GM19099 (cell line): ENCODE data around the gene NRN1L.
A peak's percentile ranks its signal among the peaks of the same experiment; 100 is the strongest.

Experiments used
- POLR2A ChIP-seq: IDR thresholded peaks from 3 replicates; pipeline ENCODE4 v1.6.1; 2011; ENCODE audit warnings: low read depth; ENCODE audit not compliant: insufficient read length; ENCODE audit errors: extremely low read depth

The NRN1L gene

DNA sequence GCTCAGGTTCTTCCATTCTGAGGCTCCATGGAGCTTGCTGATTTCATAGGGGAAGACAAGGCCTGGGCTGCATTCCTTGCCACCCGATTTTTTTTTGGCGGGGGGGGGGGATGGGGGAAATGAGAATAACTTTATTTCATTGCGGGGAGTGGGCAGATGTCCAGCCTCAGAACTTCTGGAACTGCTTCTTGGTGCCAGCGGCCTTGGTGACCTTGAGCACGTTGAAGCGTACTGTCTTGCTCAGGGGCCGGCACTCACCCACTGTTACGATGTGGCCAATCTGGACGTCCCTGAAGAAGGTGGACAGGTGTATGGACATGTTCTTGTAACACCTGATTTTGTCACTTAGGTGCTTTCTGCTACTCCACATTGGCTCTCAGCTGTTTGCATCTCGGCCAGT is 28.9 kb upstream of the NRN1L start:
- no peak for TF ChIP-seq POLR2A

DNA sequence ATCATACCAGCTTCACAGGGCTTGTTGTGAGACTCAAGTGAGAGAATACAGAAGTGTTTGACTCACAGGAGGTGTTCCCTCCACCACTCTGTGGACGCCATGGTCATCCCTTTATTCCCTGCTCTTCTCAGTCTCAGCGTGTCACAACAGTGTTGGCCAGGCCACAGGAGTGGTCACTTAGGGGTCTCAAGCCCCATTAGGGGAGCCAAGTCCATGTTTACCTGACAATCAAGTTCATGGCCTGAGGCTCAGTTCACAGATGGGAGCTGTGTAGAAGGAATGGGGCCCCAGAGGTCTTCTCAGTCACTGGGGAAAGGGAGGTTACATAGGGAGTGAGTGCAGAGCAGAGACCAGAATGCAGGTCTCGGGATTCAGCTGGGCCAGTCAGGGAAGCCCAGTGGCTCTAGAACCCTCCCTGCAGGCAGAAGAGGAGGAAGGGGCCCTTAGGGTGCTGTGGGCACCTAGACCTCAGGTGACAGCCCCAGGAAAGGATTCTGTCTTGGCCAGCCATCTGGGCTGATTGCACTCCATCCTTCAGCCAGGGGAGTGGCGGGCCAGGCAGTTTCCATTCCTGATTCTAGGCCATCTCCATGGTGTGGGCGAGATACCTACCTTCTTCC is 27.6 kb upstream of the NRN1L start:
- TF ChIP-seq POLR2A = no peak

DNA sequence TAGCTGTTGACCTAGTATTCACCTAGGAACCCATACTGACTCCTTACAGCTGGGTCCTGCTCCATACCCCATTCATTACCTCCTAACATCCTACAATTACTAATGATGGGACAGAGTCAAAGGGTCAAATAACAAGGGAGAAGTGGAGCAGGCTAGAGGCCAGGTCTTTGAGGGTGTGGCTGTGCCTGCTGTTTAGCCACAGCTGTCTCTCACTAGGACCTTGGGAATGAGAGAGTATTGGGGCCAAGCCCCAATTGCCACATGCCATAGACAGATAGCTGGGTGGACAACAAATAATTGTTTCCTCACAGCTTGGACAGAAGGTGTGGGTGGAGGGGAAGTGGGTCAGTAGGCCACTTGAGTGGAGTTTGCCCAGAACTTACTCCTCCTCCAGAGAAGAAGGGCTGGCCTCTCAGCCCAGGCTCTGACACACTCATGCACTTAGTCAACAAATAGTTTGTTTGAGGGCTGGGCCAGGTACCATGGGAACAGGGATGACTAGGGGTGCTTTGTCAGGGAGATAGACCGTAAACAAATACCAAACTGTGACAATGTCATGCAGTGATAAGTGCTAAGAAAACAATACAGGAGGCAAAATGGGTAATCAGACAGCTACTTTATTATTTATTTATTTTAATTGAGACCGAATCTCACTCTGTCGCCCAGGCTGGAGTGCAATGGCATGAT is 27.0 kb upstream of the NRN1L start:
- no peak for TF ChIP-seq POLR2A

DNA sequence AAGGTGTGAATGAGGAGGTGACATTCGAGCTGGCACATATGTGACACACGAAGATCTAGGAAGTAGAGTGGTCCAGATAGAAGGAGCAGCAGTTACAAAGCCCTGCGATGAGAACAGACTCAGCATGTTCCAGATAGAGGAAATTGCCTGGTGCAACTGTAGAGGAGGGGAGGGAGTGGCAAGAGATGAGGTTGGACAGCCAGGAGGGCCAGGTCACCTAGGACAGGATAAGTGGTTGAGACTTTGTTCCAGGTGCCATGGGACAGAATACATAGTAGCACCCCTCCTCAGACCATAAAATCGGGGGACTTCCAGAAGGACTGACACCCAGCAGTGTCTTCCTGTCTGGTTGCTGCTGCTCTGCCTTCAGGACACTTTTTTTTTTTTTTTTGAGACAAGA is 26.2 kb upstream of the NRN1L start:
- TF ChIP-seq POLR2A = no peak

DNA sequence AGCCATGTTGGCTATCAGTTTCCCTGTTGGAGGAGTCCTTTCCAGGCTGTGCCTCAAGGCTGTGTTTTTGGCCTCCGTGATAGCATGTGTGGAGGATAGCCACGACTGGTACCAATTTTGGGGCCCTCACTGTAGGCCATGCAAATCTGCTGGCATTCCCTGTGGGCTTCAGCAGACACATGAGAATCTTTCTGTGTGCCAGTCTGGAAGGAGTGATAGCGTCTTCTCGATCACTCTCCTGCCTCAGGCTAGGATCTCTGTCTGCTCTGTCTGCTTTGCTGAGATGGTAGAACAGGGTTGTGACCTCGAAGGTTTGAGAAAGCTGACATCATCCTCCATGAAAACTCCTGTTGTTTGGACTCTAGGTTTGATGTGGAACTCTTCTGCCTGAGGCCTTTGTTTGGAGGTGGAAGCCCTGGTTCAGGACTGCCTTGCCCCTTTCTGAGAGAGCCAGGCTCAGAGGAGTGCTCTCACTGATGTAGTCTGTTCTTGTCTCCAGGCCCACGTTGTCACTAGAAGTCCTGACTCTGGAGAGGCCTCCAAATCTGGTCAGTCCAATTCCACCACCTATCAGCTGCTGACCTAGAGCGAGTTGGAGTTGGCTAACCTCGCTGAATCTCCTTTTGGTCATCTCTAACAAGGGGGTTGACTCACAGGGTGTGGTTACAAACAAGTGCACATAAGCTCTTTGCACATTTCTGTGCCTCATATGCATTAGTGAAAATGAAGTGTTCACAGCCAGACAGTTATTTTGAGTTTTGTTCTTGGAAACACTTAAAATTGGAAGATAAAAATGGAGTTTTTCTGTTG is 23.9 kb upstream of the NRN1L start:
- TF ChIP-seq POLR2A = no peak

DNA sequence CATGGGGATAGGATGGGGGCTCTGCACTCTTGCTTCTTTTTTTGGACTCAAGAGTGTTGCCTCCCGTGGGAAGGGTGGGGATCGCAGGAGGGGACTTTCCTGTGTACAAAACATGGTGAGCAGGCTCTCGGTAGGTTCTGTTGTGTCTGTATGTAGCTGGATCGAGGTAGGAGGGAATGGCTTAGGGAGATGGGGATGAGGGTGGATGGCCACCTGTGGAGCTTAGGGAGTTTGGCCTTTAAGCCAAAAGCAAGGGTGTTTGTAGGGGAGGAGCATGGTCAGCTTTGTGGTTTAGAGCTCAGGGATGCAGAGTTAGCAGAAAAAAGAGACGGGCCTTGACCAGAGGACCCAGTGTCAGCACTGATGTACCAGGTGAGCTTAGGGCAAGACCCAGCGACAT is 22.8 kb upstream of the NRN1L start:
- TF ChIP-seq POLR2A = no peak

DNA sequence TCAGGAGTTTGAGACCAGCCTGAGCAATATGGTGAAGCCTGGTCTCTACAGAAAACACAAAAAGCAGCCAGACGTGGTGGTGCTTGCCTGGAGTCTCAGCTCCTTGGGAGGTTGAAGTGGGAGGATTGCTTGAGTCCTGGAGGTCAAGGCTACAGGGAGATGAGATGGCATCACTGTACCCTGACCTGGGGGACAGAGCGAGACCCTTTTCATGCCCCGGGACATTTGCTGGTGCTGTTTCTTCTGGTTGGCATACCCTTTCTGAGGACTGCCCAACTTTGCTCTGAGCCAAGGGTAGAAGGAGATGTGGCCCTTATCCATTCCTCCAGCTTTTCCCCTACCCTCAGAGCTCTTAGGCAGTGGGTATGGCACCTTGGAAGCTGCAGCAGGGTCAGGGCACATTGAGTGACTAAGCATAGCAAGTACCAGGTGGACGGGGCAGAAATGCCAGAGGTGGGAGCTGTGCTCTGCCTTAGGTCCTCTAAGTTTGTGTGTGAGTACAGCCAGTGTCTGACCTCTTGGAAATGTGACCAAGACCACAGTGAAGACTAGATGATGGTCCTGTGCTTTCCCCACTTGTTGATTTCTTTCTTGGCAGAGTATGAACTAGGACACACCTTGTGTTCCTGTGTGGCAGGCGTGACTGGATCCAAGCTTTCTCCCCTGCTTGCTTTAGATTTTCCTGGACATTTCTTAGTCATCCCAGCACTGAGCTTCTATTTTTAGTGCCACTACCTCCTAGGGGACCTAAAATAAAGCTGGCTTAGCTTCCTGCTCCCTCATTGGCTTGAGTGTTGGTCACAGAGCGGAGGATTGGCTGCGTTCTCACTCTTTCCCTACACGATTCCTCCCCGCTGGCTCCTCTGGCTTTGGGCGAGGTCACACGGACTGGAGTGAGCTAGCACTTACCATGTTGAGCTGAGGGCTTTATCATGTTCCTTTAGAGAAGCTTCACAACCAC is 21.8 kb upstream of the NRN1L start:
- TF ChIP-seq POLR2A = no peak

DNA sequence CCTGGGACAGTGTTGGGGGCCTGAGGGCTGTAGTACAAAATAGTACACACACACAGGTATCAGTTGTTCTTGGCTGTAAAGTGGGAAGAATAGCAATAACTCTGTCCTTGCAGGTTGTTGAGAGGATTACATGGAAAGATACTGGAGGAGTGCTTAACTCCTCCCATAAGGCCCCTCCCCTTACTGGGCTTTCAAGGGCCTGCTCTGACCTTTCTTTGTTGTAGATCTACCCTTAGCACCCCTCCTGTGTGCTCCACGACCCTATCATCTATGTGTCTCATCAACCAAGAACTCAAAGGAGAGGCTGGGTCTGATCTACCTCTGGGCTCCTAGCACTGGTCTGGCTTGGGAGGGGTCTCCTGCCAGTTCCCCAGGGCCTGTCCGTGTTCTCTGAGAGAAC is 20.1 kb upstream of the NRN1L start:
- no peak for TF ChIP-seq POLR2A

DNA sequence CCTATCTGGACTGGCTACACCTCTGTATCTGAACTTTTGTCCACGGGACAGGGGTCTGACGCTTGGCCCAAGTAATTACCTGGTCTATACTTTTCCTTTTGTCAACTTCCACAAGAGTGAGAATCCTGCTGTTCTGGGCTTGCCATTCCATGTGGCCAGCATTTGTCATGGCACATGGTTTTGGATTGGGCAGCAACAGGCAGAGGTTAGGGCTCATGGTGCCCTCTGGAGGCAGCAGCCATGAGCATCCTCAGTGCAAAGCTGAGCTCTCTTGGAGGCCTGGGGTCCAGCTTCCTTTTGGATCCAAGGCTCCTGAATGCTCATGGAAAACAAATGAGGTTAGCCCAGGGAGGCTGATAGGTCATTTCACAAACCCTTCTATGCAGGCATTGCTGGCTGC is 19.4 kb upstream of the NRN1L start:
- no peak for TF ChIP-seq POLR2A

DNA sequence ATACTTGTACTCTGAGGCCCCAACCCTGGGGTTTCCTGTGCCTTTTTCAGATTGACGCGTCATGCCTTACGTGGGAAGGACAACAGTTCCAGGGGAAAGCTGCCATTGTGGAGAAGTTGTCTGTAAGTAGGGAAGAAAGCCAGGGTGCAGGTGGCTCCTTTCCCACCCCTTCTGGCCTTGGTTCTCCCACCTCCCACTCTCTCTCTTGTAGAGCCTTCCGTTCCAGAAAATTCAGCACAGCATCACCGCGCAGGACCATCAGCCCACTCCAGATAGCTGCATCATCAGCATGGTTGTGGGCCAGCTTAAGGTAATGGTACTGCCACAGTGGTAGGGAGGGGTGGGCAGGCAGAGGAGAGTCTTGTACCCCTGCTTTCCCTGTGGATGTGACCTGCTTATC is 16.4 kb upstream of the NRN1L start:
- TF ChIP-seq POLR2A = no peak

DNA sequence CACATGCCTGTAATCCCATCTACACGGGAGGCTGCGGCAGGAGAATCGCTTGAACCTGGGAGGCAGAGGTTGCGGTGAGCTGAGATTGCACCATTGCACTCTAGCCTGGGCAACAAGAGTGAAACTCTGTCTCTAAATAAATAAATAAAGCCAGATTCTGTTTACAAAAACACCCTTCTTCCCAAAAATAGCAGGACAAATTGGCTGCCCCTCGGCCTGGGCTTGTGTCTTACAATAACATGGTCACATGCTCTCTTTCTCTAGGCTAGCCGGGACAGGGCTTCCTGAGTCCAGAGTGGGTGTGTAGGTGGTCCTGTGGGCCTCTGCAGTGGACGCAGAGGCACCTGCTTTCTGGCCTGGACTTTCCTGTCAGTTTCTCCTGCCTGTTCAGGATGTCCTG is 15.0 kb upstream of the NRN1L start:
- TF ChIP-seq POLR2A = no peak

DNA sequence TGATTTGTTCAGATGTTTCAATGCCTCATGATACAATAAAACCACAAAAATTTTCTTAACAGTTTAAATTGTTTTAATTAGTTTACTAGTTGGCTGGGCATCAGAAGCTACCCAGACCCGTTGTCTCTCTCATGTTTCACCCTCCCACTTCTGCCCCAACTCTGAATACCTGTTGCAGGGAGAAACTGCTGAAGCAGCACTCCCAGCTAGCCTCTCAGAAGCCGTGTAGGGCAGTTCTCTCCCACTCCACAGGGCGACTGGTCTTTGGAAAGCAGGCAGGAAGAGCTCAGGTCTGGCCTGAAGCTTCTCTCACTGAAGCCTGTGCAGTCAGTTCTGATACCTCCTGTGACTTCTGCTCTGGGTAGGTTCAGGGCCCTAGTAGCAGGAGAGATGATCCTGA is 13.4 kb upstream of the NRN1L start:
- TF ChIP-seq POLR2A = no peak

DNA sequence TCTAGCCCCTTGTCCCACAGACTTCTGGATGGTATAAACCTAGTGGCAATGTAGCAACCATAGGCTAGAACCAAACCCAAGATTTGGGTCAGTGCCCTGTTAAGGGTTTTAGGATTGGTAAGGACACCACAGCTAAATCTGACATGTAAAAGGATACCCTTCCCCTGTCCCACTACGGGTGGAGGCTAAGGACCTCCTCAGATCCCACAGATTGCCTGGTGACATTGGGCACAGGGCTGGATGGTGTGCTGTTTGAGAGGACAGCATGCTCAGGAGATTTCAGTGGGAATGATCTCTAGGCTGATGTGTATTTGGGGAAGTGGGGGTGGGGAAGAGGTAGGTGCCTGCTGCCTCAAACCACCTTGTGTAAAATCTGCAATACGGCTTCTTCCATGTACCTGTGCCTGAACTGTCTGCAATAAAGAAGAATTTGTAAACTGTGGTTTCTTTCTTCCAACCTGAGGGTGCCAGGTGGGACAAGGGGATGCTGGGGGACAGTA is 12.5 kb upstream of the NRN1L start:
- TF ChIP-seq POLR2A = no peak

DNA sequence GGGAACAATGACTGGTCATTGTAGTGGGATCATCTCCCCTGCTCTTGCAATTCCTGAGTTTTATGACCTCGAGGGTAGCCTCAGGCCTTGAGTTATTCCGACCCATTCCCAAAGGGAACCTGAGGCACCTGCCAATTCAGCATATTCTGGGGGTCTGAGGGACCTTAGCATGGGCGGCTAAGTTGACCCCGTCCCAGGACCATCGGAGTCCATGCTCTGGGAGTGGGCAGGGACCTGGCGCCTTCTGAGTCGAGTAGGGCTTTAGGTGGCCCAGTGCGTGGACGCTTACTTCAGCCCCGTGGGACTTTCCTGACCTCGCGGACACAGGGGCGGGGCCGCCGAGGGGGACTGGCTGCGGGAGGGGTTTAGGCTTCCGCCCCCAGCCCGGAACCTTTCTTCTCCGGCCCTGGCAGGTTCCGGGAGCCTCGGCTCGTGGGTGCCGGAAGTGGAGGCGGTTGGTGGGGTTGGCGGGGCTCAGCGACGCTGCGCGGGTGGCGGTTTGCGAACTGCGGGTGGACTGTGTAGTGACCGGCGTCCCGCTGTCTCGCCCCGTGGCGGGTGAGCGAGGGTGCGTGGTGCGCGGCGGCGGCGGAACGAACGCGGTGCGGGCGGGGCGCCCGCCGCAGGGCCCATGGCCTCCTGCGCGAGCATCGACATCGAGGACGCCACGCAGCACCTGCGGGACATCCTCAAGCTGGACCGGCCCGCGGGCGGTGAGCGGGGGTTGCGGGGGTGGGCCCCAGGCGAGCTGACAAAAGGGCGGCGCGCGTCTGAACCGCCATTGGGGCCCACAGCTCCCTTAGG is 11.9 kb upstream of the NRN1L start, which contains the start of gene EDC4:
Gene EDC4, plus strand, starts transcription at position 422 of the 804 bp plus-strand sequence. Its CDS starts 210 bp downstream, at position 632.
- TF ChIP-seq POLR2A = peak; percentile 83
